Ishikawa (cell line): Measurements from ENCODE around the gene CAPG.

Experiments
- CEBPB ChIP-seq: IDR thresholded peaks from 2 replicates; pipeline ENCODE4 v1.6.1; 2012
- CREB1 ChIP-seq: IDR thresholded peaks from 2 replicates; pipeline ENCODE4 v1.6.1; 2012; ENCODE audit warnings: low read depth
- EGR1 ChIP-seq: IDR thresholded peaks from 2 replicates; pipeline ENCODE4 v1.6.1; 2012
- EP300 ChIP-seq: IDR thresholded peaks from 2 replicates; pipeline ENCODE4 v1.6.1; 2012; ENCODE audit warnings: borderline replicate concordance
- FOXM1 ChIP-seq: IDR thresholded peaks from 2 replicates; pipeline ENCODE4 v1.6.1; 2012; ENCODE audit warnings: low read depth, borderline replicate concordance
- MAX ChIP-seq: IDR thresholded peaks from 2 replicates; pipeline ENCODE4 v1.6.1; 2012
- NFIC ChIP-seq: IDR thresholded peaks from 2 replicates; pipeline ENCODE4 v1.6.1; 2012
- RAD21 ChIP-seq: IDR thresholded peaks from 2 replicates; pipeline ENCODE4 v1.6.1; 2012; ENCODE audit warnings: low read depth
- REST ChIP-seq: IDR thresholded peaks from 2 replicates; pipeline ENCODE4 v1.6.1; 2012; ENCODE audit warnings: low read depth, mild to moderate bottlenecking
- TAF1 ChIP-seq: IDR thresholded peaks from 2 replicates; pipeline ENCODE4 v1.6.1; 2012; ENCODE audit warnings: low read depth, mild to moderate bottlenecking
- TCF12 ChIP-seq: IDR thresholded peaks from 2 replicates; pipeline ENCODE4 v1.6.1; 2012; ENCODE audit warnings: low read depth
- TEAD4 ChIP-seq: IDR thresholded peaks from 2 replicates; pipeline ENCODE4 v1.6.1; 2012
- USF1 ChIP-seq: IDR thresholded peaks from 2 replicates; pipeline ENCODE4 v1.6.1; 2012
- YY1 ChIP-seq: IDR thresholded peaks from 2 replicates; pipeline ENCODE4 v1.6.1; 2012; ENCODE audit warnings: low read depth
- ZBTB7A ChIP-seq: IDR thresholded peaks from 2 replicates; pipeline ENCODE4 v1.6.1; 2012; ENCODE audit warnings: low read depth

Gene CAPG

GRCh38 chr2:85409845-85410583 is at the start of gene CAPG:
TSS of gene CAPG (minus strand) at chr2:85410366. CDS start at chr2:85402145, 8,221 bp downstream.
- TF ChIP-seq TEAD4 (no peak), TAF1 (peak; percentile 31; the same call in 1 of the 2 replicates), EP300 (no peak), EGR1 (no peak)

- no peak for TF ChIP-seq RAD21
- TF ChIP-seq TAF1, result no peak
- no peak for TF ChIP-seq TEAD4
- no peak for TF ChIP-seq CREB1
- TF ChIP-seq CEBPB, result no peak
These were observed 49.6 kb upstream of the CAPG start for GRCh38 chr2:85459771-85460170.

- TF ChIP-seq TCF12, result no peak
- no peak for TF ChIP-seq EP300
- TF ChIP-seq YY1, result no peak
- TF ChIP-seq RAD21, result no peak
- TF ChIP-seq FOXM1, result no peak
- no peak for TF ChIP-seq CEBPB
- no peak for TF ChIP-seq TAF1
- no peak for TF ChIP-seq CREB1
- no peak for TF ChIP-seq USF1
- TF ChIP-seq NFIC, result no peak
- TF ChIP-seq REST, result no peak
- TF ChIP-seq EGR1, result no peak
- no peak for TF ChIP-seq MAX
- TF ChIP-seq ZBTB7A, result no peak
- TF ChIP-seq TEAD4, result no peak
These were observed 48.7 kb upstream of the CAPG start for GRCh38 chr2:85458601-85459563.

- peak; percentile 39; the same call in 1 of the 2 replicates for TF ChIP-seq FOXM1
- TF ChIP-seq YY1, result peak; percentile 52; the same call in 1 of the 2 replicates
- peak; percentile 97 for TF ChIP-seq NFIC
- TF ChIP-seq ZBTB7A, result no peak
- TF ChIP-seq EP300, result peak; percentile 69; the same call in 1 of the 2 replicates
- TF ChIP-seq CEBPB, result peak; percentile 11; the same call in 1 of the 2 replicates
- peak; percentile 14; the same call in 1 of the 2 replicates for TF ChIP-seq RAD21
- no peak for TF ChIP-seq CREB1
- TF ChIP-seq TAF1, result no peak
- peak; percentile 79 for TF ChIP-seq TCF12
- peak; percentile 57 for TF ChIP-seq MAX
- peak; percentile 64 for TF ChIP-seq TEAD4
These were observed 47.7 kb upstream of the CAPG start for GRCh38 chr2:85457877-85458316.

GRCh38 chr2:85457043-85457442 is 46.9 kb upstream of the CAPG start:
- no peak for TF ChIP-seq MAX
- no peak for TF ChIP-seq ZBTB7A
- no peak for TF ChIP-seq CREB1
- TF ChIP-seq YY1, result no peak
- no peak for TF ChIP-seq REST
- TF ChIP-seq EP300, result no peak
- no peak for TF ChIP-seq TCF12
- no peak for TF ChIP-seq CEBPB
- TF ChIP-seq EGR1, result no peak
- TF ChIP-seq TEAD4, result no peak
- TF ChIP-seq TAF1, result no peak
- no peak for TF ChIP-seq USF1
- TF ChIP-seq NFIC, result no peak
- TF ChIP-seq RAD21, result no peak
- TF ChIP-seq FOXM1, result no peak
